K562 (cell line): Measurements from ENCODE around the gene MARCHF9. TPM values are rescaled to one million over a fixed set of nuclear protein-coding genes. Genes with fewer than 3 reads are reported as not detected.

Experiments used
- BACH1 ChIP-seq: fragments of 200-800 bp; sonication (Bioruptor generic); IDR thresholded peaks from 2 replicates; pipeline ENCODE4 v1.6.1; 2016; ENCODE audit warnings: missing genetic modification characterization, missing compliant biosample characterization
- CBX2 ChIP-seq: fragments of 200-600 bp; sonication (generic); IDR thresholded peaks from one replicate; pipeline ENCODE4 v1.6.1; 2012; ENCODE audit warnings: mild to moderate bottlenecking, low read length, inconsistent platforms; ENCODE audit not compliant: insufficient read depth, poor library complexity, severe bottlenecking
- CCAR2 ChIP-seq: fragments of 200-400 bp; formaldehyde crosslinking; IDR thresholded peaks from 2 replicates; pipeline ENCODE4 v1.6.1; 2017; ENCODE audit warnings: mild to moderate bottlenecking, low read depth, low read length
- CTBP1 ChIP-seq: fragments of 450-650 bp; IDR thresholded peaks from 2 replicates; pipeline ENCODE4 v1.6.1; 2016; ENCODE audit warnings: borderline replicate concordance
- ETV1 ChIP-seq: fragments of 450-650 bp; conservative IDR thresholded peaks from 2 replicates; pipeline ENCODE4 v1.6.1; 2016; ENCODE audit warnings: missing genetic modification characterization, control low read depth, low read depth, missing compliant biosample characterization
- KDM1A ChIP-seq, 2 experiments: fragments of 450-650 bp; IDR thresholded peaks; 2 replicates each; pipeline ENCODE4 v1.6.1; 2016; ENCODE audit warnings: mild to moderate bottlenecking in 2 of 2
- NFE2L1 ChIP-seq: fragments of 450-650 bp; IDR thresholded peaks from 2 replicates; pipeline ENCODE4 v1.6.1; 2016; ENCODE audit warnings: missing genetic modification characterization, low read depth, mild to moderate bottlenecking, missing compliant biosample characterization, moderate library complexity, borderline replicate concordance
- RFX1 ChIP-seq: fragments of 450-650 bp; IDR thresholded peaks from 2 replicates; pipeline ENCODE4 v1.6.1; 2016; ENCODE audit warnings: mild to moderate bottlenecking, moderate library complexity
- SPI1 ChIP-seq: IDR thresholded peaks from 2 replicates; pipeline ENCODE4 v1.6.1; 2011; ENCODE audit warnings: low read depth, low read length, control low read depth, borderline replicate concordance
- TEAD2 ChIP-seq: fragments of 450-650 bp; IDR thresholded peaks from 2 replicates; pipeline ENCODE4 v1.6.1; 2016; ENCODE audit warnings: missing genetic modification characterization, control low read depth, missing compliant biosample characterization
- TOE1 ChIP-seq, 2 experiments: fragments of 450-650 bp in 1 of 2; sonication (generic) in 1 of 2; formaldehyde crosslinking in 1 of 2; IDR thresholded peaks; 2 replicates each; pipeline versions ENCODE4 v1.7.1 to v1.8.0; 2016 to 2022; ENCODE audit warnings: borderline replicate concordance in 2 of 2, mild to moderate bottlenecking in 2 of 2, antibody characterized with exemption in 1 of 2, inconsistent platforms in 1 of 2, low read depth in 1 of 2, missing genetic modification reagents in 1 of 2, moderate library complexity in 1 of 2
- ZNF174 ChIP-seq: fragments of 250-450 bp; sonication (Bioruptor Pico); IDR thresholded peaks from 2 replicates; pipeline ENCODE4 v1.4.0; 2020; ENCODE audit warnings: mild to moderate bottlenecking
- ZNF224 ChIP-seq: sonication (generic); formaldehyde crosslinking; IDR thresholded peaks from 2 replicates; pipeline ENCODE4 v1.8.0; 2022; ENCODE audit warnings: mild to moderate bottlenecking, missing genetic modification reagents
- polyA plus RNA-seq, 8 experiments: library from polyadenylated mRNA; depleted of rRNA in 4 of 8; stranded (reverse) in 5 of 8; unstranded in 3 of 8; fragments of >200 nt; fragmentation: Nextera tagmentation in 2 of 8; fragmentation: Illumina TruSeq in 1 of 8; extraction: Ambion mirVana in 2 of 8; extraction: Trizol in 1 of 8; gene quantifications; 2 replicates each; pipeline versions ENCODE4 v1.2.1 to v1.2.3, GENCODE V29; 2011 to 2014; ENCODE audit warnings: inconsistent platforms in 1 of 8, missing spikeins in 1 of 8
- total RNA-seq, 7 experiments: library from RNA; depleted of rRNA in 6 of 7; stranded (reverse); fragments of >200 nt in 6 of 7; fragmentation: Illumina TruSeq in 2 of 7; extraction: Trizol in 2 of 7; gene quantifications; 2 replicates each; pipeline versions ENCODE4 v1.2.1 to v1.2.3, GENCODE V29; 2011 to 2021; ENCODE audit warnings: low replicate concordance in 1 of 7
- TF ChIP-seq, protein P1 (sequence below): sonication (generic); formaldehyde crosslinking; IDR thresholded peaks from 2 replicates; pipeline ENCODE4 v1.8.0; 2022; ENCODE audit warnings: mild to moderate bottlenecking, missing genetic modification reagents
- TF ChIP-seq, protein P2 (sequence below): fragments of 250-450 bp; sonication (Bioruptor Pico); IDR thresholded peaks from 2 replicates; pipeline ENCODE4 v1.5.0; 2021; ENCODE audit warnings: mild to moderate bottlenecking, borderline replicate concordance
- TF ChIP-seq, protein P3 (sequence below): fragments of 450-650 bp; IDR thresholded peaks from 2 replicates; pipeline ENCODE4 v1.6.1; 2016; ENCODE audit warnings: mild to moderate bottlenecking

MARCHF9 gene
- total and polyA plus RNA-seq, 9 of the 15 experiments (the other 6 are each of a cell fraction or from before 2014, with no cell fraction given) = 0.80 to 12.4 (median 6.2) TPM

DNA sequence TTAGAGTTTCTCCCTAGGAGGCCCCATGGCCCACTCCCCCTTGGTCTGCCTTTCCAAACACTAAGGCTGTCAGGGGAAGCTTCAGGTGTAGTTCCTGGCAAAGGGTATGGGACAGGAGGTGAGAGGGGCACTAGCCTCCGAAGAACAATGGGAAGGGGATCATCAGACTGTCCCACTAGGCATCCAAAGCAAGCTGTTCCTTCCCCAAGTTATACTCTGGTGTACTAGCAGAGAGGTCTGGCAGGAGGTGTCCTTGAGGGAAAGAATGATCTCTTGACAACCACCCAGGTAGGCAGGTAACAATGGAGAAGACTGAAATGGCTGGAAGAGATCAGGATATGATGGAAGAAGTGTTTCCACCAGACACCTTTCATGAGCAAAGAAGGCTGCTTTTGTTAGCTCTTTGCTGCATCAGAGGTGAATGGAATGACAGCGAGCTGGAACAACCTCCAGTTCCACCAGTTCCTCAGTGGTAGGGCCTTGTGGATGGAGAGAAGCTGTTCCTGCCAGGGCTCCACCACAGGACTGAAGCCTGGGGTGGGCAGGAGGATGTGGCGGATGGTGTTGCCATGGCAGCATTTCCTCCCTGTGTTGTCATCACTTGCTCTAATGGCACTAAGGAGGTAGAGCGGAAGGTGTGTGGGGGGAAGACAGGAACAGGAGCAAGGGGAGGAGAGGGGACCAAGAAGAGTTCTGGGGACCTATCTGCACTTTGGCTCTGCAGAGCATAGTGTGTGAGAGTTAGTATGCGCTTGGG is 14.1 kb upstream of the MARCHF9 start (continued):
- TF ChIP-seq RFX1 = peak; percentile 76
- TF ChIP-seq TEAD2 = no peak
- TF ChIP-seq ZNF224 (CRISPR knock-in tag) = no peak
- no peak for TF ChIP-seq BACH1 (tag)
- TF ChIP-seq, protein P1, sequence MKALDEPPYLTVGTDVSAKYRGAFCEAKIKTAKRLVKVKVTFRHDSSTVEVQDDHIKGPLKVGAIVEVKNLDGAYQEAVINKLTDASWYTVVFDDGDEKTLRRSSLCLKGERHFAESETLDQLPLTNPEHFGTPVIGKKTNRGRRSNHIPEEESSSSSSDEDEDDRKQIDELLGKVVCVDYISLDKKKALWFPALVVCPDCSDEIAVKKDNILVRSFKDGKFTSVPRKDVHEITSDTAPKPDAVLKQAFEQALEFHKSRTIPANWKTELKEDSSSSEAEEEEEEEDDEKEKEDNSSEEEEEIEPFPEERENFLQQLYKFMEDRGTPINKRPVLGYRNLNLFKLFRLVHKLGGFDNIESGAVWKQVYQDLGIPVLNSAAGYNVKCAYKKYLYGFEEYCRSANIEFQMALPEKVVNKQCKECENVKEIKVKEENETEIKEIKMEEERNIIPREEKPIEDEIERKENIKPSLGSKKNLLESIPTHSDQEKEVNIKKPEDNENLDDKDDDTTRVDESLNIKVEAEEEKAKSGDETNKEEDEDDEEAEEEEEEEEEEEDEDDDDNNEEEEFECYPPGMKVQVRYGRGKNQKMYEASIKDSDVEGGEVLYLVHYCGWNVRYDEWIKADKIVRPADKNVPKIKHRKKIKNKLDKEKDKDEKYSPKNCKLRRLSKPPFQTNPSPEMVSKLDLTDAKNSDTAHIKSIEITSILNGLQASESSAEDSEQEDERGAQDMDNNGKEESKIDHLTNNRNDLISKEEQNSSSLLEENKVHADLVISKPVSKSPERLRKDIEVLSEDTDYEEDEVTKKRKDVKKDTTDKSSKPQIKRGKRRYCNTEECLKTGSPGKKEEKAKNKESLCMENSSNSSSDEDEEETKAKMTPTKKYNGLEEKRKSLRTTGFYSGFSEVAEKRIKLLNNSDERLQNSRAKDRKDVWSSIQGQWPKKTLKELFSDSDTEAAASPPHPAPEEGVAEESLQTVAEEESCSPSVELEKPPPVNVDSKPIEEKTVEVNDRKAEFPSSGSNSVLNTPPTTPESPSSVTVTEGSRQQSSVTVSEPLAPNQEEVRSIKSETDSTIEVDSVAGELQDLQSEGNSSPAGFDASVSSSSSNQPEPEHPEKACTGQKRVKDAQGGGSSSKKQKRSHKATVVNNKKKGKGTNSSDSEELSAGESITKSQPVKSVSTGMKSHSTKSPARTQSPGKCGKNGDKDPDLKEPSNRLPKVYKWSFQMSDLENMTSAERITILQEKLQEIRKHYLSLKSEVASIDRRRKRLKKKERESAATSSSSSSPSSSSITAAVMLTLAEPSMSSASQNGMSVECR (CRISPR knock-in tag) = no peak
- TF ChIP-seq, protein P2, sequence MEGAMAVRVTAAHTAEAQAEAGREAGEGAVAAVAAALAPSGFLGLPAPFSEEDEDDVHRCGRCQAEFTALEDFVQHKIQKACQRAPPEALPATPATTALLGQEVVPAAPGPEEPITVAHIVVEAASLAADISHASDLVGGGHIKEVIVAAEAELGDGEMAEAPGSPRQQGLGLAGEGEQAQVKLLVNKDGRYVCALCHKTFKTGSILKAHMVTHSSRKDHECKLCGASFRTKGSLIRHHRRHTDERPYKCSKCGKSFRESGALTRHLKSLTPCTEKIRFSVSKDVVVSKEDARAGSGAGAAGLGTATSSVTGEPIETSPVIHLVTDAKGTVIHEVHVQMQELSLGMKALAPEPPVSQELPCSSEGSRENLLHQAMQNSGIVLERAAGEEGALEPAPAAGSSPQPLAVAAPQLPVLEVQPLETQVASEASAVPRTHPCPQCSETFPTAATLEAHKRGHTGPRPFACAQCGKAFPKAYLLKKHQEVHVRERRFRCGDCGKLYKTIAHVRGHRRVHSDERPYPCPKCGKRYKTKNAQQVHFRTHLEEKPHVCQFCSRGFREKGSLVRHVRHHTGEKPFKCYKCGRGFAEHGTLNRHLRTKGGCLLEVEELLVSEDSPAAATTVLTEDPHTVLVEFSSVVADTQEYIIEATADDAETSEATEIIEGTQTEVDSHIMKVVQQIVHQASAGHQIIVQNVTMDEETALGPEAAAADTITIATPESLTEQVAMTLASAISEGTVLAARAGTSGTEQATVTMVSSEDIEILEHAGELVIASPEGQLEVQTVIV (CRISPR knock-in tag) = no peak
- TF ChIP-seq, protein P3, sequence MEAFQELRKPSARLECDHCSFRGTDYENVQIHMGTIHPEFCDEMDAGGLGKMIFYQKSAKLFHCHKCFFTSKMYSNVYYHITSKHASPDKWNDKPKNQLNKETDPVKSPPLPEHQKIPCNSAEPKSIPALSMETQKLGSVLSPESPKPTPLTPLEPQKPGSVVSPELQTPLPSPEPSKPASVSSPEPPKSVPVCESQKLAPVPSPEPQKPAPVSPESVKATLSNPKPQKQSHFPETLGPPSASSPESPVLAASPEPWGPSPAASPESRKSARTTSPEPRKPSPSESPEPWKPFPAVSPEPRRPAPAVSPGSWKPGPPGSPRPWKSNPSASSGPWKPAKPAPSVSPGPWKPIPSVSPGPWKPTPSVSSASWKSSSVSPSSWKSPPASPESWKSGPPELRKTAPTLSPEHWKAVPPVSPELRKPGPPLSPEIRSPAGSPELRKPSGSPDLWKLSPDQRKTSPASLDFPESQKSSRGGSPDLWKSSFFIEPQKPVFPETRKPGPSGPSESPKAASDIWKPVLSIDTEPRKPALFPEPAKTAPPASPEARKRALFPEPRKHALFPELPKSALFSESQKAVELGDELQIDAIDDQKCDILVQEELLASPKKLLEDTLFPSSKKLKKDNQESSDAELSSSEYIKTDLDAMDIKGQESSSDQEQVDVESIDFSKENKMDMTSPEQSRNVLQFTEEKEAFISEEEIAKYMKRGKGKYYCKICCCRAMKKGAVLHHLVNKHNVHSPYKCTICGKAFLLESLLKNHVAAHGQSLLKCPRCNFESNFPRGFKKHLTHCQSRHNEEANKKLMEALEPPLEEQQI = no peak
- no peak for TF ChIP-seq TOE1 (IDR thresholded peaks at IDR 0.05; ENCODE audit: borderline replicate concordance)
- no peak for TF ChIP-seq TOE1 (CRISPR knock-in tag; IDR thresholded peaks at IDR 0.05; ENCODE audit: borderline replicate concordance, low read depth)
- TF ChIP-seq KDM1A (IDR thresholded peaks at IDR 0.05) = 0 out of 4 replicates have a peak, but pooled peaks of 1 of the 2 experiments have one; percentile 12
- no peak for TF ChIP-seq ZNF174 (CRISPR knock-in tag)
- TF ChIP-seq CCAR2 = no peak
- 0 out of 2 replicates have a peak, but pooled peaks have one; percentile 2 for TF ChIP-seq SPI1
- TF ChIP-seq ETV1 = no peak
- TF ChIP-seq NFE2L1 (tag) = no peak
- TF ChIP-seq CBX2 = no peak
- TF ChIP-seq CTBP1 = peak; percentile 45; the same call in 1 of the 2 replicates
